RWPE2 (cell line): ENCODE measurements around the gene DAGLA.

Experiments used
- ATAC-seq: fragments of 200-7000 bp; cut with Tn5 transposase; 3 replicates; pipeline ENCODE4 v1.9.1; 2021; ENCODE audit warnings: low read depth
- DNase-seq: peaks from one replicate; pipeline ENCODE4 v3.0.0-alpha.2; 2020; ENCODE audit warnings: low spot score
- H3K27ac ChIP-seq: fragments of 450-650 bp; 2 replicates; pipeline ENCODE4 v1.5.1; 2017; ENCODE audit warnings: mild to moderate bottlenecking; ENCODE audit not compliant: poor library complexity, severe bottlenecking
- H3K27me3 ChIP-seq: fragments of 250-450 bp; sonication (Bioruptor Pico); 2 replicates; pipeline ENCODE4 v1.5.1; 2021; ENCODE audit warnings: mild to moderate bottlenecking, moderate library complexity; ENCODE audit not compliant: insufficient read depth, poor library complexity, severe bottlenecking
- H3K36me3 ChIP-seq: fragments of 250-450 bp; sonication (Bioruptor Pico); 2 replicates; pipeline ENCODE4 v1.5.1; 2020; ENCODE audit warnings: low read depth, mild to moderate bottlenecking, moderate library complexity
- H3K4me1 ChIP-seq: fragments of 250-450 bp; sonication (Bioruptor Pico); 2 replicates; pipeline ENCODE4 v1.5.1; 2021; ENCODE audit warnings: mild to moderate bottlenecking, moderate library complexity; ENCODE audit not compliant: insufficient read depth, poor library complexity, severe bottlenecking
- H3K4me3 ChIP-seq: fragments of 250-450 bp; sonication (Bioruptor Pico); 2 replicates; pipeline ENCODE4 v1.5.1; 2021; ENCODE audit warnings: mild to moderate bottlenecking, moderate library complexity; ENCODE audit not compliant: severe bottlenecking
- H3K9me3 ChIP-seq: fragments of 250-450 bp; sonication (Bioruptor Pico); 2 replicates; pipeline ENCODE4 v1.5.1; 2021; ENCODE audit warnings: mild to moderate bottlenecking, moderate library complexity; ENCODE audit not compliant: severe bottlenecking
- TF ChIP-seq, protein P1 (sequence below): fragments of 450-650 bp; IDR thresholded peaks from one replicate; pipeline ENCODE4 v1.5.1; 2017; ENCODE audit warnings: mild to moderate bottlenecking, moderate library complexity; ENCODE audit not compliant: poor library complexity, severe bottlenecking

DAGLA gene

DNA sequence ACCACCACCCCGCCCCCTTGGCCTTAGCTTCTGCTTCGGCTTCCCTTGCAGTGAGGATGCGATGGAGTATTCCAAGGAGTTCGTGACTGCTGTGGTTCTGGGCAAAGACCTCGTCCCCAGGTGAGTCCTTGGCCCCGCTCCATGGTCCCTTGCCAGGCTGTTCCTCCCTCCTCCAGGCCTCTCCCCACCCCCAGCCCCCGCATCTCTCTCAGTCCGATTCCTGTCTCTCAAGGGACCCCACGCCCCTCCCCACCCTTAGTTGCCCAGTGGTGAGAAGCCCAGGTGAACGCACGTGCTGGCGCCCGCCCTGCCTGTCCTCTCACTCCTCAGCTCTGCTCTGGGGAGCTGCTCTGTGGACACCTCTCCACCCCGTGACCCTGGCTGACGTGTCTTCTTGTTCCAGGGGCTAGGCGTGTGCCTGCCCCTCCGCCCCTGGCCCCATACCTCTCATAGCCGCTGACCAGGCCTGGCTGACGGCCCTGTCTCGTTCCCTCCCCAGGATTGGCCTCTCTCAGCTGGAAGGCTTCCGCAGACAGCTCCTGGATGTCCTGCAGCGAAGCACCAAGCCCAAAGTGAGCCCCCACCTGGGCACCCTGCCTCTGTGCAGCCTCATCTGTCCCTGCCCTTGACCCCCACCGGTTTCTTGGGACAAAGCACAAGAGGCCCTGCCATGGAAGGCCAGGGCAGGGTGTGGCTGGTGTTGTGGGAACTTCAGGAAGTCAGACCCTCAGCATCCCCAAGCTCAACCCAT, 57.6 kb downstream of the DAGLA start:
- no peaks in the 10 kb centered on the region for H3K27me3 ChIP-seq
- H3K4me1 ChIP-seq: no peaks in the 10 kb centered on the region
- no peak overlapping the region for H3K27ac ChIP-seq
- no peak overlapping the region for H3K4me3 ChIP-seq
- no peak for ATAC-seq
- H3K36me3 ChIP-seq: no peaks in the 10 kb centered on the region
- TF ChIP-seq, protein P1, sequence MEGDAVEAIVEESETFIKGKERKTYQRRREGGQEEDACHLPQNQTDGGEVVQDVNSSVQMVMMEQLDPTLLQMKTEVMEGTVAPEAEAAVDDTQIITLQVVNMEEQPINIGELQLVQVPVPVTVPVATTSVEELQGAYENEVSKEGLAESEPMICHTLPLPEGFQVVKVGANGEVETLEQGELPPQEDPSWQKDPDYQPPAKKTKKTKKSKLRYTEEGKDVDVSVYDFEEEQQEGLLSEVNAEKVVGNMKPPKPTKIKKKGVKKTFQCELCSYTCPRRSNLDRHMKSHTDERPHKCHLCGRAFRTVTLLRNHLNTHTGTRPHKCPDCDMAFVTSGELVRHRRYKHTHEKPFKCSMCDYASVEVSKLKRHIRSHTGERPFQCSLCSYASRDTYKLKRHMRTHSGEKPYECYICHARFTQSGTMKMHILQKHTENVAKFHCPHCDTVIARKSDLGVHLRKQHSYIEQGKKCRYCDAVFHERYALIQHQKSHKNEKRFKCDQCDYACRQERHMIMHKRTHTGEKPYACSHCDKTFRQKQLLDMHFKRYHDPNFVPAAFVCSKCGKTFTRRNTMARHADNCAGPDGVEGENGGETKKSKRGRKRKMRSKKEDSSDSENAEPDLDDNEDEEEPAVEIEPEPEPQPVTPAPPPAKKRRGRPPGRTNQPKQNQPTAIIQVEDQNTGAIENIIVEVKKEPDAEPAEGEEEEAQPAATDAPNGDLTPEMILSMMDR: no peak
- DNase-seq: no peak
- H3K9me3 ChIP-seq: no peaks in the 10 kb centered on the region

DNA sequence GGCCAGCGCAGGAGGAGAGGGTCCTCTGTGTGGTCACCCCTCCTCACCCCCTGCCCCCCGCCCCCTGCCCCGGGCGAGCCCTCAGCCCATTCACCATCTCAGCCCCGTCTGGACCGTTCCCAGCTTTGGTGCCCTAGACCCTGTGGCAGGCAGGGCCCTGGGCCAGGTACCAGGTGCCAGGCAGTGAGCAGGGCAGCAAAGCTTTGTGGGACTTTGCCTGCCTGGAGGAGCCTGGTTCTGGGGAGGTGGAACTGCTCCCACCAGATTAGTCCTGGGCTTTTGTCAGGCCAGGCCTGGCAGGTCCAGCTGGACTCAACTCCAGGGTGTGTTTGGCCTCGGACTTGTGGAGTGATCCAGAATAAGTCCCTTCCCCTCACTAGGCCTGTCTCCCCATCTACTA, 58.6 kb downstream of the DAGLA start:
- TF ChIP-seq, protein P1: no peak
- ATAC-seq (no peak), DNase-seq (no peak)
- H3K27me3 ChIP-seq: no peaks in the 10 kb centered on the region
- H3K36me3 ChIP-seq: no peaks in the 10 kb centered on the region
- no peaks in the 10 kb centered on the region for H3K9me3 ChIP-seq
- no peak overlapping the region for H3K4me3 ChIP-seq
- H3K27ac ChIP-seq: no peak overlapping the region
- H3K4me1 ChIP-seq: no peaks in the 10 kb centered on the region

DNA sequence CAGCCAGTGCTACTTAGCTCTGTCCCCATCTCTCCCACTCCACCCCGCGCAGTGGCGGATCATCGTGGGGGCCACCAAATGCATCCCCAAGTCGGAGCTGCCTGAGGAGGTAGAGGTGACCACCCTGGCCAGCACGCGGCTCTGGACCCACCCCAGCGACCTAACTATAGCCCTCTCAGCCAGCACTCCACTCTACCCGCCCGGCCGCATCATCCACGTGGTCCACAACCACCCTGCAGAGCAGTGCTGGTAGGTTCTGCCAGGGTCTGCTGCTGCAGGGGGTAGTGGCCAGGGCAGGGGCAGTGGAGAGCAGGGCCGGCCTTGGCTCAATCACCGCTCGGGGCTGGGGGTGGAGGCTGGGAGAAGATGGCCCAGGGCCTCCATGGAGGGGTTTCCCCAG, 59.2 kb downstream of the DAGLA start:
- H3K36me3 ChIP-seq: no peaks in the 10 kb centered on the region
- no peak for ATAC-seq
- no peak overlapping the region for H3K27ac ChIP-seq
- H3K4me1 ChIP-seq: no peaks in the 10 kb centered on the region
- no peaks in the 10 kb centered on the region for H3K9me3 ChIP-seq
- no peak overlapping the region for H3K4me3 ChIP-seq
- TF ChIP-seq, protein P1: no peak
- no peak for DNase-seq
- H3K27me3 ChIP-seq: no peaks in the 10 kb centered on the region

GRCh38 chr11:61739966-61740365, 59.8 kb downstream of the DAGLA start:
- H3K4me1 ChIP-seq: no peaks in the 10 kb centered on the region
- no peaks in the 10 kb centered on the region for H3K36me3 ChIP-seq
- no peak overlapping the region for H3K4me3 ChIP-seq
- H3K27ac ChIP-seq: no peak overlapping the region
- TF ChIP-seq, protein P1: no peak
- no peak for ATAC-seq
- H3K27me3 ChIP-seq: no peaks in the 10 kb centered on the region
- no peak for DNase-seq
- H3K9me3 ChIP-seq: no peaks in the 10 kb centered on the region

- Histone ChIP-seq H3K4me3 (no peak overlapping the region), H3K9me3 (no peaks in the 10 kb centered on the region), H3K36me3 (no peaks in the 10 kb centered on the region), H3K27ac (no peak overlapping the region), H3K4me1 (no peaks in the 10 kb centered on the region), H3K27me3 (no peaks in the 10 kb centered on the region)
- DNase-seq: no peak
- no peak for ATAC-seq
- TF ChIP-seq, protein P1: no peak
Observed at GRCh38 chr11:61742391-61742790, 62.2 kb downstream of the DAGLA start.
